ENCODE data around the gene CNIH3. TPM values are rescaled to one million over a fixed set of nuclear protein-coding genes. Genes with fewer than 3 reads are reported as not detected.

Gene CNIH3
- polyA plus RNA-seq, 1 donor (not counting 4 experiments of a cell fraction or from before 2014, with no cell fraction given): 0.81 TPM

DNA sequence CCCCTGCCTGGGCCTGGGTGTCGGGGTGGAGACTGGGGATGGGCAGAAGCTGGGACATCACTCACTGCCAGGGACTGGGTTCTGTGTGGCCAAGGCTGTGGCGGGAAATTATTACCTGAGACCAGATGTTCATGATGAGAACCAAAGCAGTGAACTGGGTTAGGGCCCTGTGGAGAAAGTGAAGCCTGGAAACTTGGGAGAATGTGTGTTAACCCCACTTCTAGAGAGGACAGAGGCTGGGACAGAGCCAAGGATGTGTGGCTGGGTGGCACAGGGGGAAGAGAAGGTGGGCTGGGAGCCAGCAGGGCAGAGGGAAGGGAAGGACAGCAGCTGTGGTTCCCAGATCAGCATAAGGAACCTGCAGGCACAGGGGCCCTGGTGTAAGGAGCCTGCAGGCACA lies 31.3 kb downstream of the CNIH3 start:
- Histone ChIP-seq H3K79me2 (ENCODE audit: control insufficient read depth, insufficient read depth, low read length) (no peaks in the 10 kb centered on the region), H3K27me3 (ENCODE audit: control insufficient read depth, extremely low read depth, insufficient read depth, low read length) (no peaks in the 10 kb centered on the region), H3K9me3 (ENCODE audit: control insufficient read depth, low read depth, low read length) (no peaks in the 10 kb centered on the region), H3K4me1 (ENCODE audit: control insufficient read depth, extremely low read depth, insufficient read depth, low read length) (peaks cover 7% of the 10 kb centered on the region), H3K4me3 (ENCODE audit: control insufficient read depth in 2 of 3, extremely low read depth in 1 of 3, insufficient read depth in 2 of 3, low read depth in 1 of 3, low read length in 3 of 3) (no peak overlapping the region), H3K9me1 (ENCODE audit: control insufficient read depth, extremely low read depth, insufficient read depth, low read length) (no peaks in the 10 kb centered on the region), H3K27ac (ENCODE audit: control insufficient read depth, insufficient read depth, low read length) (no peak overlapping the region), H3K4me2 (ENCODE audit: control insufficient read depth, extremely low read depth, insufficient read depth, low read depth, low read length) (no peak overlapping the region), H4K20me1 (ENCODE audit: control insufficient read depth, extremely low read depth, insufficient read depth, low read length) (no peaks in the 10 kb centered on the region), H3K36me3 (ENCODE audit: control insufficient read depth in 2 of 2, extremely low read depth in 1 of 2, insufficient read depth in 2 of 2, low read length in 2 of 2) (no peaks in the 10 kb centered on the region), H3K9ac (ENCODE audit: control insufficient read depth, extremely low read depth, insufficient read depth, low read length) (no peak overlapping the region), H2AFZ (ENCODE audit: control insufficient read depth, low read length) (no peak overlapping the region)
- no peak for DNase-seq (ENCODE audit: low read depth, low spot score)
- dilution Hi-C loops (cut with MboI; ENCODE audit: extremely low pct_ligation_motif_present, low sequenced_read_pairs): no loop called here
- TF ChIP-seq EZH2 (IDR thresholded peaks at IDR 0.05; ENCODE audit: low read length): no peak
- no peak for TF ChIP-seq CTCF (optimal IDR thresholded peaks at IDR 0.05 in 1 of 3, IDR thresholded peaks at IDR 0.05 in 1 of 3, conservative IDR thresholded peaks at IDR 0.05 in 1 of 3; ENCODE audit: extremely low read depth in 1 of 3, insufficient read depth in 2 of 3, low read length in 3 of 3)
- FAIRE-seq: no peak

DNA sequence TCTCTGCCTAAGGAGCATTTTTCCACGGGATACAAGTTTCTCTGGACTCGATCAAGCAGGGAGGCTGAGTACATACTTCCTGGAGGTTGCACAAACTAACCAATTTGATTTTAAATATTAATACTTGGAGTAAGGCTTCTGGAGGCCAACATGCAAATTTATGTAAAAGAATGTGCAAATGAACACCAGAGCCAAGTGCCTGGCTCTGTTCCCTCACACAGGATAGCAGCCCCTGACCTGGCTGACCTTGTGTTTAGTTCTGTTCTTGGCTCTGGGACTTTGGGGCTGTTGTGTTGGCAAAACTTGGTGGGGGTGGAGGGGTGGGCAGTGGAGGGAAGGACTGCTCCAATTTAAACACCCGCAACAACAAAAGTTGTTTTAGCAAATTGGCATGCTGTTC lies 34.2 kb downstream of the CNIH3 start:
- no peaks in the 10 kb centered on the region for H3K36me3 ChIP-seq (ENCODE audit: control insufficient read depth in 2 of 2, extremely low read depth in 1 of 2, insufficient read depth in 2 of 2, low read length in 2 of 2)
- no peak overlapping the region for H3K9ac ChIP-seq (ENCODE audit: control insufficient read depth, extremely low read depth, insufficient read depth, low read length)
- no peaks in the 10 kb centered on the region for H3K79me2 ChIP-seq (ENCODE audit: control insufficient read depth, insufficient read depth, low read length)
- H3K4me3 ChIP-seq (ENCODE audit: control insufficient read depth in 2 of 3, extremely low read depth in 1 of 3, insufficient read depth in 2 of 3, low read depth in 1 of 3, low read length in 3 of 3): no peak overlapping the region
- H3K4me1 ChIP-seq (ENCODE audit: control insufficient read depth, extremely low read depth, insufficient read depth, low read length): peaks cover 13% of the 10 kb centered on the region
- no peak overlapping the region for H3K4me2 ChIP-seq (ENCODE audit: control insufficient read depth, extremely low read depth, insufficient read depth, low read depth, low read length)
- H3K9me1 ChIP-seq (ENCODE audit: control insufficient read depth, extremely low read depth, insufficient read depth, low read length): no peaks in the 10 kb centered on the region
- no peak for TF ChIP-seq CTCF (optimal IDR thresholded peaks at IDR 0.05 in 1 of 3, IDR thresholded peaks at IDR 0.05 in 1 of 3, conservative IDR thresholded peaks at IDR 0.05 in 1 of 3; ENCODE audit: extremely low read depth in 1 of 3, insufficient read depth in 2 of 3, low read length in 3 of 3)
- no peak for TF ChIP-seq EZH2 (IDR thresholded peaks at IDR 0.05; ENCODE audit: low read length)
- no peak for DNase-seq (ENCODE audit: low read depth, low spot score)
- H4K20me1 ChIP-seq (ENCODE audit: control insufficient read depth, extremely low read depth, insufficient read depth, low read length): no peaks in the 10 kb centered on the region
- H3K9me3 ChIP-seq (ENCODE audit: control insufficient read depth, low read depth, low read length): no peaks in the 10 kb centered on the region
- dilution Hi-C loops (cut with MboI; ENCODE audit: extremely low pct_ligation_motif_present, low sequenced_read_pairs): no loop called here
- H2AFZ ChIP-seq (ENCODE audit: control insufficient read depth, low read length): no peak overlapping the region
- H3K27ac ChIP-seq (ENCODE audit: control insufficient read depth, insufficient read depth, low read length): no peak overlapping the region
- FAIRE-seq: no peak
- no peaks in the 10 kb centered on the region for H3K27me3 ChIP-seq (ENCODE audit: control insufficient read depth, extremely low read depth, insufficient read depth, low read length)

Data from keratinocyte (primary cell).